SK-N-MC (cell line): Measurements from ENCODE around the gene KCNH1.

Source experiments
- DNase-seq: peaks from one replicate; pipeline ENCODE4 v3.0.0-alpha.2; 2011; ENCODE audit warnings: low read depth, low spot score
- H3K27ac ChIP-seq: fragments of 200-600 bp; sonication (generic); 2 replicates; pipeline ENCODE4 v1.5.1; 2016; ENCODE audit warnings: mixed run types
- H3K36me3 ChIP-seq: fragments of 200-600 bp; sonication (generic); 2 replicates; pipeline ENCODE4 v1.6.1; 2017; ENCODE audit warnings: antibody characterized with exemption, low read length, mixed read lengths; ENCODE audit not compliant: insufficient read depth
- H3K4me3 ChIP-seq: fragments of 200-600 bp; sonication (generic); 2 replicates; pipeline ENCODE4 v1.5.1; 2016
- H3K9ac ChIP-seq: fragments of 200-600 bp; sonication (generic); 2 replicates; pipeline ENCODE4 v1.8.0; 2017; ENCODE audit warnings: mixed run types, mixed read lengths; ENCODE audit not compliant: insufficient read length
- H3K9me3 ChIP-seq: fragments of 200-600 bp; sonication (generic); 2 replicates; pipeline ENCODE4 v1.6.1; 2017; ENCODE audit warnings: low read depth, mild to moderate bottlenecking, antibody characterized with exemption, low read length, moderate library complexity, mixed read lengths
- EZH2 ChIP-seq: fragments of 200-600 bp; sonication (generic); IDR thresholded peaks from one replicate; pipeline ENCODE4 v1.6.1; 2017; ENCODE audit warnings: antibody characterized with exemption
- FOXP2 ChIP-seq: optimal IDR thresholded peaks from 2 replicates; pipeline ENCODE3; 2011; ENCODE audit warnings: mild to moderate bottlenecking, moderate library complexity; ENCODE audit not compliant: insufficient read depth; ENCODE audit errors: extremely low read length, control extremely low read depth
- POLR2AphosphoS5 ChIP-seq: IDR thresholded peaks from 2 replicates; pipeline ENCODE4 v1.6.1; 2012; ENCODE audit warnings: mild to moderate bottlenecking, low read depth, low read length, borderline replicate concordance

Gene KCNH1

GRCh38 chr1:211118407-211119102, 15.4 kb downstream of the KCNH1 start:
- no peak for TF ChIP-seq FOXP2
- TF ChIP-seq EZH2, result no peak
- TF ChIP-seq POLR2AphosphoS5, result no peak
- no peak overlapping the region for H3K27ac ChIP-seq
- no peak for DNase-seq

GRCh38 chr1:211114446-211114845, 19.5 kb downstream of the KCNH1 start:
- Histone ChIP-seq H3K4me3 (no peak overlapping the region), H3K9me3 (no peaks in the 10 kb centered on the region), H3K36me3 (no peaks in the 10 kb centered on the region), H3K27ac (no peak overlapping the region), H3K9ac (no peak overlapping the region)
- DNase-seq, result no peak
- no peak for TF ChIP-seq FOXP2
- no peak for TF ChIP-seq POLR2AphosphoS5
- TF ChIP-seq EZH2, result no peak

More at GRCh38 chr1:211118407-211119102, 15.4 kb downstream of the KCNH1 start:
- H3K4me3 ChIP-seq, result no peak overlapping the region
- no peaks in the 10 kb centered on the region for H3K36me3 ChIP-seq
- no peak overlapping the region for H3K9ac ChIP-seq
- no peaks in the 10 kb centered on the region for H3K9me3 ChIP-seq

GRCh38 chr1:211113566-211113965, 20.4 kb downstream of the KCNH1 start:
- no peaks in the 10 kb centered on the region for H3K36me3 ChIP-seq
- DNase-seq, result no peak
- H3K4me3 ChIP-seq, result no peak overlapping the region
- H3K9ac ChIP-seq, result no peak overlapping the region
- TF ChIP-seq EZH2, result no peak
- TF ChIP-seq FOXP2, result no peak
- no peak for TF ChIP-seq POLR2AphosphoS5
- no peak overlapping the region for H3K27ac ChIP-seq
- no peaks in the 10 kb centered on the region for H3K9me3 ChIP-seq

- Histone ChIP-seq H3K27ac (no peak overlapping the region), H3K9me3 (no peaks in the 10 kb centered on the region), H3K4me3 (no peak overlapping the region), H3K9ac (no peak overlapping the region), H3K36me3 (no peaks in the 10 kb centered on the region)
- no peak for DNase-seq
- TF ChIP-seq EZH2 (no peak), FOXP2 (no peak), POLR2AphosphoS5 (no peak)
Measured at GRCh38 chr1:211111351-211111750, 22.6 kb downstream of the KCNH1 start.

- Histone ChIP-seq H3K4me3 (no peak overlapping the region), H3K27ac (no peak overlapping the region), H3K9me3 (no peaks in the 10 kb centered on the region), H3K9ac (no peak overlapping the region), H3K36me3 (no peaks in the 10 kb centered on the region)
- no peak for TF ChIP-seq EZH2
- DNase-seq, result no peak
Measured at GRCh38 chr1:211101481-211101880, 32.5 kb downstream of the KCNH1 start.

GRCh38 chr1:211099393-211099792, 34.6 kb downstream of the KCNH1 start:
- no peak for DNase-seq
- Histone ChIP-seq H3K9me3 (no peaks in the 10 kb centered on the region), H3K36me3 (no peaks in the 10 kb centered on the region)

GRCh38 chr1:211095381-211095780, 38.6 kb downstream of the KCNH1 start:
- no peak overlapping the region for H3K27ac ChIP-seq
- no peak overlapping the region for H3K9ac ChIP-seq
- no peaks in the 10 kb centered on the region for H3K36me3 ChIP-seq
- TF ChIP-seq FOXP2 (no peak), EZH2 (no peak), POLR2AphosphoS5 (no peak)
- DNase-seq, result no peak
- H3K9me3 ChIP-seq, result no peaks in the 10 kb centered on the region
- no peak overlapping the region for H3K4me3 ChIP-seq

More at GRCh38 chr1:211099393-211099792, 34.6 kb downstream of the KCNH1 start:
- no peak for TF ChIP-seq FOXP2
- no peak for TF ChIP-seq POLR2AphosphoS5
- no peak for TF ChIP-seq EZH2
- no peak overlapping the region for H3K27ac ChIP-seq
- H3K9ac ChIP-seq, result no peak overlapping the region
- no peak overlapping the region for H3K4me3 ChIP-seq

GRCh38 chr1:211092955-211093354, 41.0 kb downstream of the KCNH1 start:
- no peak for DNase-seq
- H3K9ac ChIP-seq, result no peak overlapping the region
- TF ChIP-seq POLR2AphosphoS5, result no peak
- TF ChIP-seq EZH2, result no peak
- TF ChIP-seq FOXP2, result no peak
- H3K36me3 ChIP-seq, result no peaks in the 10 kb centered on the region
- H3K27ac ChIP-seq, result no peak overlapping the region
- H3K4me3 ChIP-seq, result no peak overlapping the region
- no peaks in the 10 kb centered on the region for H3K9me3 ChIP-seq

- Histone ChIP-seq H3K27ac (no peak overlapping the region), H3K4me3 (no peak overlapping the region), H3K36me3 (no peaks in the 10 kb centered on the region), H3K9me3 (no peaks in the 10 kb centered on the region), H3K9ac (no peak overlapping the region)
- TF ChIP-seq EZH2 (no peak), POLR2AphosphoS5 (no peak), FOXP2 (no peak)
- DNase-seq, result no peak
Measured at GRCh38 chr1:211091867-211092266, 42.1 kb downstream of the KCNH1 start.
